SJCRH30 (cell line): ENCODE results near the gene CACNB4. TPM values are rescaled to one million over a fixed set of nuclear protein-coding genes. Genes with fewer than 3 reads are reported as not detected.
"Not testable (repeated sequence)": the region's sequence is repeated elsewhere in the genome, so short reads cannot be mapped to it uniquely, and the experiment has no call there.

Experiments used
- DNase-seq, 2 experiments: peaks; one replicate each; pipeline ENCODE4 v3.0.0-alpha.2; 2015 to 2020
- H3K27ac ChIP-seq: fragments of 250-450 bp; sonication (Bioruptor Pico); 2 replicates; pipeline ENCODE4 v1.5.1; 2020; ENCODE audit warnings: mild to moderate bottlenecking, moderate library complexity
- H3K27me3 ChIP-seq: fragments of 250-450 bp; sonication (Bioruptor Pico); 2 replicates; pipeline ENCODE4 v1.5.1; 2020; ENCODE audit warnings: mild to moderate bottlenecking, moderate library complexity
- H3K36me3 ChIP-seq: fragments of 250-450 bp; sonication (Bioruptor Pico); 2 replicates; pipeline ENCODE4 v1.5.1; 2020; ENCODE audit warnings: mild to moderate bottlenecking, moderate library complexity
- H3K4me1 ChIP-seq: fragments of 250-450 bp; sonication (Bioruptor Pico); 2 replicates; pipeline ENCODE4 v1.5.1; 2020; ENCODE audit warnings: mild to moderate bottlenecking, moderate library complexity
- H3K4me3 ChIP-seq: fragments of 250-450 bp; sonication (Bioruptor Pico); 2 replicates; pipeline ENCODE4 v1.5.1; 2020; ENCODE audit warnings: mild to moderate bottlenecking, moderate library complexity
- H3K9me3 ChIP-seq: fragments of 250-450 bp; sonication (Bioruptor Pico); replicated peaks from 2 replicates; pipeline ENCODE4 v1.5.1; 2020; ENCODE audit warnings: mild to moderate bottlenecking, moderate library complexity
- total RNA-seq: library from RNA; depleted of rRNA; stranded (reverse); fragments of >200 nt; shearing (Covaris generic); gene quantifications from 2 replicates; pipeline ENCODE4 v1.2.3, GENCODE V29; 2014

Gene CACNB4
- total RNA-seq, 1 experiment from 2014 or later, result 2.2 TPM

- Histone ChIP-seq H3K9me3 (no peaks in the 10 kb centered on the region), H3K4me3 (peak overlapping the region; percentile 62), H3K27me3 (0 out of 2 replicates have a peak, but pooled peaks cover 5% of the 10 kb centered on the region), H3K36me3 (no peaks in the 10 kb centered on the region), H3K27ac (no peak overlapping the region), H3K4me1 (peaks cover 3% of the 10 kb centered on the region; the same call in 1 of the 2 replicates)
- peak in 1 of 2 experiments; percentile 13 for DNase-seq
Observed at GRCh38 chr2:152097801-152098495, 896 bp downstream of the CACNB4 start.

GRCh38 chr2:152097290-152097800 is 1.5 kb downstream of the CACNB4 start:
- no peaks in the 10 kb centered on the region for H3K36me3 ChIP-seq
- peaks cover 3% of the 10 kb centered on the region; the same call in 1 of the 2 replicates for H3K4me1 ChIP-seq
- peak; percentile 16 to 51 for DNase-seq
- no peaks in the 10 kb centered on the region for H3K9me3 ChIP-seq
- H3K27me3 ChIP-seq, result 0 out of 2 replicates have a peak, but pooled peaks cover 5% of the 10 kb centered on the region
- H3K27ac ChIP-seq, result no peak overlapping the region
- peak overlapping the region; percentile 62 for H3K4me3 ChIP-seq

- no peak for DNase-seq
- Histone ChIP-seq H3K4me3 (no peak overlapping the region), H3K4me1 (peaks cover 3% of the 10 kb centered on the region; the same call in 1 of the 2 replicates), H3K27me3 (0 out of 2 replicates have a peak, but pooled peaks cover 4% of the 10 kb centered on the region), H3K27ac (no peak overlapping the region), H3K9me3 (no peaks in the 10 kb centered on the region), H3K36me3 (no peaks in the 10 kb centered on the region)
Observed at GRCh38 chr2:152095146-152095545, 3.7 kb downstream of the CACNB4 start.

- Histone ChIP-seq H3K27ac (no peak overlapping the region), H3K4me3 (no peak overlapping the region), H3K9me3 (no peaks in the 10 kb centered on the region), H3K4me1 (peaks cover 3% of the 10 kb centered on the region; the same call in 1 of the 2 replicates), H3K36me3 (no peaks in the 10 kb centered on the region), H3K27me3 (no peaks in the 10 kb centered on the region)
- no peak for DNase-seq
Observed at GRCh38 chr2:152094014-152094413, 4.8 kb downstream of the CACNB4 start.

- no peaks in the 10 kb centered on the region for H3K9me3 ChIP-seq
- no peak overlapping the region for H3K27ac ChIP-seq
- no peaks in the 10 kb centered on the region for H3K27me3 ChIP-seq
- peaks cover 3% of the 10 kb centered on the region; the same call in 1 of the 2 replicates for H3K4me1 ChIP-seq
- H3K36me3 ChIP-seq, result no peaks in the 10 kb centered on the region
- peak; percentile 27 to 55 for DNase-seq
- H3K4me3 ChIP-seq, result no peak overlapping the region
Observed at GRCh38 chr2:152093464-152093863, 5.4 kb downstream of the CACNB4 start.

DNA sequence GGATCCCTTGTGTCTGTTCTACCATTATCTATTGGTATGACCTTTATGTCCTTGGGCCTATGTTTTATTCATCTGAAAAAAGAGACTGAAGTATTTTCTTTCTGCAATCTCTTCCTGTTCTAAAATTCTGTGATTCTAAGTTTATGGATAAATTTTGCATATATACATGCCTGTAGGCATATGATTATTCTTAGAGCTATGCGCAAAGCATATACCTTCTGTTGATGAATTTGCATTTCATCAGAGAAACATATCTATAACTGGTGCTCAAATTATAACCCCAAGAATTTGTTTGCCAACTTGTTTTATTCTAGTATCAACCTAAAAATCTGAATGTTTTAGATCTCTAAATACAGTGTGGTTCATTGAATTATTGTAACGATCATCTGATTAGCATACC is 6.7 kb downstream of the CACNB4 start:
- no peaks in the 10 kb centered on the region for H3K36me3 ChIP-seq

DNA sequence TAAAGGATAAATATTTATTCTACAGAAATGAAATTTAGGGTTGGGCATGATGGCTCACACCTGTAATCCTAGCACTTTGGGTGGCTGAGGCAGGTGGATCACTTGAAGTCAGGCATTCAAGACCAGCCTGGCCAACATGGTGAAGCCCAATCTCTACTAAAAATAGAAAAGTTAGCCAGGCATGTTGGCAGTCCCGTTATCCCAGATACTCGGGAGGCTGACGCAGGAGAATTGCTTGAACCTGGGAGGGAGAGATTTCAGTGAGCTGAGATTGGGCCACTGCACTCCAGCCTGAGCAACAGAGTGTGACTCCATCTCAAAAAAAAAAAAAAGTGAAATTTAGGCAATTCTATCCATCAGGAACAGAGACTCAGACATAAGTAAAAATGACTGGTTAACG is 8.1 kb downstream of the CACNB4 start:
- H3K27ac ChIP-seq, DNase-seq, H3K9me3 ChIP-seq, H3K27me3 ChIP-seq, H3K4me3 ChIP-seq, H3K36me3 ChIP-seq, H3K4me1 ChIP-seq: not testable (repeated sequence)

More for the DNA sequence above, 6.7 kb downstream of the CACNB4 start:
- H3K4me1 ChIP-seq, result peaks cover 3% of the 10 kb centered on the region; the same call in 1 of the 2 replicates
- no peak for DNase-seq
- no peaks in the 10 kb centered on the region for H3K9me3 ChIP-seq
- H3K27me3 ChIP-seq, result no peaks in the 10 kb centered on the region
- H3K27ac ChIP-seq, result no peak overlapping the region
- H3K4me3 ChIP-seq, result no peak overlapping the region

DNA sequence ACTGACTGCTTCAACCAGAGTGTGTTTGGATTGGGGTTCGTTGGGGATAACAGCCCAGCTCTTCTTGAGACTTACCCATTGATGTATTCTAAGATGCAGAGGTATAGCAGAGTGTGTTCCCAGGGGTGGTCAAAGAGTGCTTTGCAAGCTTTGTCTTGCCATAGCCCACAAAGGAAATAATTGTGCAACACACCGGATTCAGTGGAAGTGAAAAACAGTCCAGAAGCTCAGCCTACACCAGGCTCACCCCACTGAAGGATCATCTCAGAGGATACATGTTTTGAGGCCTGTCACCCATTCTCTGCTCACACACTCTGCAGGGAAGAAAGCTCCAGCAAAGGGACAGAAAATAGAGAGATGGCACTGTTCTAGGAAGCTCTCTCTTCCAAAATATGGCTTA is 9.6 kb downstream of the CACNB4 start:
- no peak for DNase-seq
- Histone ChIP-seq H3K27ac (no peak overlapping the region), H3K9me3 (no peaks in the 10 kb centered on the region), H3K36me3 (no peaks in the 10 kb centered on the region), H3K4me3 (no peak overlapping the region), H3K4me1 (no peaks in the 10 kb centered on the region), H3K27me3 (no peaks in the 10 kb centered on the region)

DNA sequence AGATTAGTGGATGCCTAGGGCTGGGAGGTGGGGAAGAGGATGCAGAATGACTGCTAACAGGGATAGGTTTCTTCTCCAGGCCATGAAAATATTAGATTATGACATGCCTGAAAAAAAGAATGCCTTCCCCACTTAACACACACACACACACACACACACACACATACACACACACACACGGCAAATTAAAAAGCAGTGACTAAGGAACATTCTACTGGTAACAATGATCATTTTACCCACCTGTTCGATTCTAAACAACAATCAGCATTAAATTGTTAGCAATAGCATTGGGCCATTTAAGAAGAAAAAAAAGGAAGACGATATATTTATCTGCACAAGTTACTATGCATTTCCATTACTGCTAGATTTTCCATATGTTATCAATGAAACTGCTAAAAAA is 10.8 kb downstream of the CACNB4 start:
- no peak overlapping the region for H3K27ac ChIP-seq
- H3K36me3 ChIP-seq, result no peaks in the 10 kb centered on the region
- no peak for DNase-seq
- H3K9me3 ChIP-seq, result no peaks in the 10 kb centered on the region
- H3K4me1 ChIP-seq, result no peaks in the 10 kb centered on the region
- H3K4me3 ChIP-seq, result no peak overlapping the region
- H3K27me3 ChIP-seq, result no peaks in the 10 kb centered on the region

DNA sequence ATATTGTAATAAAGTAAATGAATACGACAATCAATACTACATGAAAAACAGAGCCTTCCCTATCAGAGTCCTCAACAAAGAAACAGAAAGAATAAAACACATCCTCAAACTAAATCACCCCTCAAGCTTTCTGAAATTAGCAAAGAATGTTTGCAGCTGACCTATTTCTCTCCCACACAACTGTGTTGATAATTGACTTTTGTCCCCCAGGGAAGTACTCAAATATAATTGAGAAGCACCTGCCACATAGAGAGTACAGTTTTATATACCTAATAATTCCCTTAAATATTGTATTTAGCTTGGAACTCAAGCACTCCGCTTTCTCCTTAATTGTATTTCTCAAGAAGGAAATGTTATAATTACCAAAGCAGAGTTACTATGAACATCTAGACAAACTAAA is 12.6 kb downstream of the CACNB4 start:
- no peak for DNase-seq
- no peaks in the 10 kb centered on the region for H3K4me1 ChIP-seq
- no peaks in the 10 kb centered on the region for H3K36me3 ChIP-seq
- no peak overlapping the region for H3K27ac ChIP-seq
- H3K4me3 ChIP-seq, result no peak overlapping the region
- H3K9me3 ChIP-seq, result no peaks in the 10 kb centered on the region
- H3K27me3 ChIP-seq, result no peaks in the 10 kb centered on the region

GRCh38 chr2:152084076-152084475 is 14.8 kb downstream of the CACNB4 start:
- Histone ChIP-seq H3K27me3 (no peaks in the 10 kb centered on the region), H3K4me1 (no peaks in the 10 kb centered on the region), H3K9me3 (no peaks in the 10 kb centered on the region), H3K27ac (no peak overlapping the region), H3K36me3 (no peaks in the 10 kb centered on the region), H3K4me3 (no peak overlapping the region)
- no peak for DNase-seq

DNA sequence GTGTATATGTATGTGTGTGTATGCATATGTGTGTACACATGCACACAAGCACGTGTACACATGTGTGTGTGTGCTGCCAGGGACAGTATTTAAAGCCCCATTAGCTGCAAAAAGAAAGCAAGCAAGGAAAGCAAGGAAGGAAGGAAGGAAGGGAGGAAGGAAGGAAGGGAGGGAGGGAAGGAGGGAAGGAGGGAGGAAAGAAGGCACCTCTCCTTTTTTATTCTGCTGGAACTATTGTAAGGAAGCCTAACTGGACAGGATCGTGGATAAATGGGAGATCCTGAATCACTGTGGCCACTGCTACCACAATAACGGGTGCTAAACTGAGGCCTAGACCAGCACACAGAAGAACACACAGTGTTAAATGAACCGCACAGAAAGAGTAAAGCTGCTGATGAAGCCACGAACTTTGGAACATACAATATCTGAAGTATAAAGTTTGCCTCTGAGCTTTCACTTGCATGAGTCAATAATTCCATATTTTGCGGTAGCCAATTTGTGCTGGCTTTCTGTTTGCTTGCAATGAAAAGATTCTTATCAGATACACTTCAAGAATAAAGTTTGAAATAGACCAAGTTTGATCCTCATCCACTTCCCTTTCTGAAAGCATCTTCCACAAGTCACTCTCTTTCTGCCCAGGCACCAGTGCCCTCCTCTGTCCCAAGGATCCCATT is 15.5 kb downstream of the CACNB4 start:
- Histone ChIP-seq H3K4me3 (no peak overlapping the region), H3K27ac (no peak overlapping the region), H3K9me3 (no peaks in the 10 kb centered on the region), H3K36me3 (no peaks in the 10 kb centered on the region), H3K4me1 (no peaks in the 10 kb centered on the region), H3K27me3 (no peaks in the 10 kb centered on the region)
- no peak for DNase-seq

GRCh38 chr2:152078662-152079061 is 20.2 kb downstream of the CACNB4 start:
- DNase-seq, result no peak
- Histone ChIP-seq H3K4me3 (no peak overlapping the region), H3K9me3 (no peaks in the 10 kb centered on the region)

DNA sequence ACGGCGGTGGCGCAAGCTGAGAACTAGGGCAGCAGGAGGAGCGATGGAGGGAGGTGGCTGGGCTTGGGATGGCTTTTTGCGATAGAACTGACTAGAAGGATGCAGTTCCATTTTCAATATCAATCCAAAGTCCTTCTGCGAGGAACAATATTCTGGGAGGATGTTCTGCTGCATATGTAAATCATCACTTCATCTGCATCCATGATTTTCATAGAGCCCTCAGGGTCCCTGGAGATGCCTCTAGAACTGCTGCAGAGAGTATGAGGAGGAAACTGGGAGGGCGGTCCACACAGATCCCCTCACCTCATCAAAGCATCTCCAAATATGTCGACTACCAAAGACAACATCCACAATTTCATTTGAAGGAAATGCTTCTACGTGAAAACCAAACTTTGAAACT is 20.8 kb downstream of the CACNB4 start:
- H3K4me3 ChIP-seq, result no peak overlapping the region
- H3K9me3 ChIP-seq, result no peaks in the 10 kb centered on the region
- no peak for DNase-seq
- no peaks in the 10 kb centered on the region for H3K27me3 ChIP-seq
- H3K36me3 ChIP-seq, result no peaks in the 10 kb centered on the region
- no peak overlapping the region for H3K27ac ChIP-seq
- no peaks in the 10 kb centered on the region for H3K4me1 ChIP-seq

More at GRCh38 chr2:152078662-152079061, 20.2 kb downstream of the CACNB4 start:
- no peak overlapping the region for H3K27ac ChIP-seq
- no peaks in the 10 kb centered on the region for H3K4me1 ChIP-seq
- H3K36me3 ChIP-seq, result no peaks in the 10 kb centered on the region
- no peaks in the 10 kb centered on the region for H3K27me3 ChIP-seq

DNA sequence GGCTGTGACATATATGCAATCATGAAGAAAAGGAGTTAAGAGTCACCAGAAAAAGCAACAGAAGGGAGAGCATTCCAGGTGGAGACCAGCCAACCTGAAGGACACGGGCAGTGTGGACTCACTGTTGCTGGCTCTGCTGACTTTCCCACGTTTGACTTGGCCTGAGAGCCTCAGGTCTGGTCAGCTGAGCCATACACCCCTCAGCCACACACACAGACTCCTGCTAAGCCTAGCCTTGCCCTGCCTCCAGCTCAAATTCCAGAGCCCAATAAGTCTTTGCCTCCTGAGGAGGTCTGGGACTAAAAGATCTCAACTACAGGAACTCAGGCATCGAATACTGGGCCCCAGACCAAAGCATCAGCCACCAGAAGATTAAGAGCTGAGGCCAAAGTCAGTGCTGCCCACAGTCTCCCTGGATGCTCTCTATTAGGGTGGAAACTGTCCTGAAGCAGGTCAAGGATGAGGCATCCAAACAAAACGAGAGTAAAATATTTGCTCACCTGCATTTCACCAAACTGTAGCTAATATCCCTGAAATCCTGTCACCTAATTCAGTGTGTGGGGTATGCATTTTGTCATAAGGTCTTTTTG is 23.3 kb downstream of the CACNB4 start:
- H3K9me3 ChIP-seq, result no peaks in the 10 kb centered on the region
- H3K4me1 ChIP-seq, result no peaks in the 10 kb centered on the region
- no peak for DNase-seq
- no peak overlapping the region for H3K4me3 ChIP-seq
- H3K36me3 ChIP-seq, result no peaks in the 10 kb centered on the region
- no peaks in the 10 kb centered on the region for H3K27me3 ChIP-seq
- H3K27ac ChIP-seq, result no peak overlapping the region
